GM19099 (cell line): ENCODE measurements around the gene GALNTL6.

Experiments
- POLR2A ChIP-seq: IDR thresholded peaks from 3 replicates; pipeline ENCODE4 v1.6.1; 2011; ENCODE audit warnings: low read depth; ENCODE audit not compliant: insufficient read length; ENCODE audit errors: extremely low read depth

Gene GALNTL6

DNA sequence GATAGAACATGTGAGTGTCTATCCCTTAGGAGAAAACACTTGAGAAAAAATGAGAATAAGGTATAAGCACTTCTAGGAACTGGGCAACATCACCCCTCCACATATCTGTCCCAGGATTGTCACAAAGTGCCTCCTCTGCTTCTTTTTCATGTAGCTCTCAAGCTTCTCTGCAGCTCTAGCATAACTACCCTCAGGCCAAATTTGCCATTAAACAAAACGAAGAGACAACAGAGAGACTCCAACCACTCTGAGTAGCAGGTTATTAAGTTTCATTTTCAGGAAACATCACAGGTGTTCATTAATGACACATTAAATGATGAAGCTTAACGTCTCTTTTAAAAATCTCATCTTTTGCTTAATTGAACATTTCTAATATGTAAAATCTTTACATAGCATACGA is 580.0 kb downstream of the GALNTL6 start:
- no peak for TF ChIP-seq POLR2A

DNA sequence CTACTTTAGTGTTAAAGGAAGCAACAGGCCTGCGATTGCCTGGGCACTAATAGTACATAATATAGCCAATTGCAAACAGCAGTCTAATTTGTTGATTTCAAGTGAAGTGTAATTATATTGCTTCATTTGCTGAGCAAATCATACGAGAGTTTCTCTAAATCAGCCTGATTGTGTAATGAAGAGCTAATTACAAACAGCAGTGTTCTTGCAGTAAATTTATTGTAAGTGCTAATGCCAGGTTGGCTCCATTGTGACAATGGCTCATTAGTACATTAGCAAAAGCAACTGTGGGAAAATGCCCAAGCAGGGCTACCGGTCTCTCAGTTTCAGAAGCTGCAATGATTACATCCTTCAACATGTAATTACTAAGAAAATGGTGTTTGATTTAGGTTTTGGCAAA is 591.5 kb downstream of the GALNTL6 start:
- no peak for TF ChIP-seq POLR2A

DNA sequence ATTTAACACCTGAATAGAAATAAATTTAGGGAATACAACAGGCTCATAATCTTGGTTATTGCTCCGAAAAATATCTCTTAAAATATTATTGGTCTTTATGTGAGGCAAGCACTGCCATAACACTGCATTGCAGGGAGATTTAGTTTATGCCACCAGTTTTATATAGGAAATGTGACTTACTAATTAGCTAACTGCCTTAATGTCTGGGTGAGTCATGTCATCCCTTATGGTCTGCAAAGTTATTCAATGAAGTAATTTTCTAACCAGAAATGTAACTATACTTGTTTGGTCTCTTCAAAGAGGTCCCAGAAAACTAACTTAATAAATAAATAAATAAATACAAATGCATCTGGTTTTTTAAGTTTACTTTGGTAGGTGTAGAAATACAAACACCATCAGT is 597.2 kb downstream of the GALNTL6 start:
- no peak for TF ChIP-seq POLR2A

DNA sequence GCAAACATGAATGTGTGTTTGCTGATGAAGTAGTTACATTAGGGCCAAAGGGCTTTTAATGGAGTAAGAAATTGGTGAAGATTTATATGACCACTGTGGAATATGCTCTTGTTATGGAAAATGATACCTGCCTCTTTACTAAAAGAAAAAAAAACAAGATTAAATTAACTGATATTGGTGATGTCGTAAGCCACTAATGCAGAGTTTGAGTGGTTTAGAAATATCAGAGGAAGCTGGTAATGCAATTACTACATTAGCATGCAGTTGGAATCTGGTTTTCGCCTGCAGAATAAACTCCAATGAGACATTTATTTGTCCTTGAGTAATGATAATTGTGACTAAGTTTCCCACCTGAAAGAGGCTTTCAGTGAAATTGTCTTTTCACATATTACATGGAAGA is 597.9 kb downstream of the GALNTL6 start:
- TF ChIP-seq POLR2A: no peak

DNA sequence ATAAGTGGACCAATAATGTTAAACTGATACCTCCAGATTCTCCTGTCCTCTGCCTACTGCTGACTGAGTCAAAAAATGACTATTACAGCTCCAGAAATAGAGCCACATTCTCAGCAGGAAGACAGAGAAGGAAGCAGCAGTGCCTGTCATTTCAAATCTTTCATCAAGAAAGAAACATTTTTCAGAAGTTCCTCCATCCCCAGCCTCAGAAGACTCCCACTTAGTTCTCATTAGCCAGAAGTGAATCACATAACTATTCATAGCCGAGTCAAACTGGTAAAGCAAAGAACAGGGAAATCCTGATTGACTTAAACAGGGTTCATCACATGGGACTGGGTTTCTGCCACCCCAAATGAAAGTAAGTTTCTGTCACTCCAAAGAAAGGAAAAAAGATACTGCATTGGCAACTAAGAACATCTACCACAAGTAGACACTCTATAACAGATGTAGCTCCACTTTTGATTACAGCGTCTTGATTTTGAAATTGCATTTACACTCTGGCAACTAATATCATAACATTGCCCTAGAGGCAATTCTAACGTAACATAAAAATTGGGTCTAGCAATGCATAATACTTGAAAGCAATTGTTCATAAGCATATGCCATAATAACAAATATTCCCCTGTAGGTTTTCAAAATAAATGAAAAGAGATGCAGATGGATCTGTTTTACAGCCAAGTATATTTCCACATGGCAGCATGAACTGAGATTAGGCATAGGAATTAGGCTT is 599.8 kb downstream of the GALNTL6 start:
- TF ChIP-seq POLR2A: no peak

DNA sequence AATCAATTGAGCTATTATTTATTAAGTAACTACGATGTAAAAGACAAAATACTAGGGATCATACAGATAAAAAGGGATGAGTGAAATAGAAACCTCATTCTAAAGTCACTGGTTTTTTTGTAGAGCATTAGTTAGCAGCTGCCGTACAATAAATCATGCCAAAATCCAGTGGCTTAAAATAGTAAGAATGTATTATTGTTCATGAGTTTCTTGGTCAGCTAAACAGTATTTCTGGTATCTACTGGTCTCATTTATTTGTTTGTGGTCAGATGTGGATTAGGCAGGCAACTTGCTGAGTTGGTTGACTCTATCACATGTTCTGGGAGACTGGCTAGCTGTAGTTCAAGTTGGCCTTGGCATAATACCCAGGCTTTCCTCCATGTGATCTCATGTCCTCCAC is 667.3 kb downstream of the GALNTL6 start:
- TF ChIP-seq POLR2A: no peak

DNA sequence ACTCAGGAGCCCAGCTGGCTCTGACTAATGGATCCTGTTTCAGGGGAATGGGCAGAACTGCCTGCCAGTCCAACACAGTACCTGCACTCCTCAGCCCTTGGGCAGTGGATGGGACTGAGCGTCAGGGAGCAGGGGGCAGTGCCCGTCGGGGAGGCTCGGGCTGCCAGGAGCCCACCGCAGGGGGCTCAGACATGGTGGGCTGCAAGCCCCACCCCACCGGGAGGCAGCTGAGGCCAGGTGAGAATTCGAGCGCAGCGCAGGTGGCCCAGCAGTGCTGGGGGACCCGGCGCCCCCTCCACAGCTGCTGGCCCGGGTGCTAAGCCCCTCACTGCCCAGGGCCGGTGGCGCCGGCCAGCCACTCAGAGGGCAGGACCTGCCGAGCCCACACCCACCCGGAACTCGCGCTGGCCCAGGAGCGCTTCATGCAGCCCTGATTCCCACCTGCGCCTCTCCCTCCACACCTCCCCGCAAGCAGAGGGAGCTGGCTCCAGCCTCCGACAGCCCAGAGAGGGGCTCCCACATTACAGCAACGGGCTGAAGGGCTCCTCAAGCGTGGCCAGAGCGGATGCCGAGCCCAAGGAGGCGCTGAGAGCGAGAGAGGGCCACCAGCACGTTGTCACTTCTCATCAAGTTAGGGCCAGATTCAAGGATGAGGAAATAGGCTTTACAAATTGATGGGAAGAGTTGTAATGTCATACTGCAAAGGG is 668.8 kb downstream of the GALNTL6 start:
- TF ChIP-seq POLR2A: no peak

DNA sequence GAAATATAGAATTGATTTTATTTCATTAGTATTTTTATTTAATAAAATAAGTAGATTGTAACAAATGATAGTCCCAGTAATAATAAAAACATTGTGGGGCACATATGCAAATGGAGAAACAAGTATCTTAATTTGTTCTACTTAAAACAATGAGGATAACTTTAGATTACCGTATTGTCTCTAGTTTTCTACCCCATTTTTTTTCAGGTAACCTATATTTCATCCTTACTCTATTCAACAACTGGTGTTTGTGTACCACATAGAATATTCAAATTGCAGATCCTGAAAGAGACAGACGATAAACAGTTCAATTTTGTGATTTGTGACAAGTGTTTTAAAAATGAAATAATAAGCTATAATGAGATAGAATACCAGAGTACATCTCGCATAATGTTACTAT is 671.8 kb downstream of the GALNTL6 start:
- TF ChIP-seq POLR2A: no peak

DNA sequence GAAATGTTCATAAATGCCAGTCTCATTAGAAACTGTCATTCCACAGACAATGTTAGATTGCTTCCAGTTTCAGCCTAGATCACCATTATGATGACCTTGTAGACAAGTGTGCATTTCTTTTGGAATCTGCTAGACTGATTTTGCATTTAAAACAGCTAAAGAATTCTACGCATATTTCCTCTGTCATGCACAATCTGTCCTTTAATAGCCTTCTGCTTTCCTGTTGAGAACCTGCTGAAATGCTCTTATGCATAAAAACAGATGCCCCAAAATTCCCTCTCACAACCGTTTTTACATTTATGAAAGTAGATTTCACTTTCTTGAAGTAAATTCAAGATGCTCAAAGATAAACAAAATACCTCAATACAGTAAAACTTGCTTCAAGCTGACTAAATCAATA is 673.3 kb downstream of the GALNTL6 start:
- no peak for TF ChIP-seq POLR2A

DNA sequence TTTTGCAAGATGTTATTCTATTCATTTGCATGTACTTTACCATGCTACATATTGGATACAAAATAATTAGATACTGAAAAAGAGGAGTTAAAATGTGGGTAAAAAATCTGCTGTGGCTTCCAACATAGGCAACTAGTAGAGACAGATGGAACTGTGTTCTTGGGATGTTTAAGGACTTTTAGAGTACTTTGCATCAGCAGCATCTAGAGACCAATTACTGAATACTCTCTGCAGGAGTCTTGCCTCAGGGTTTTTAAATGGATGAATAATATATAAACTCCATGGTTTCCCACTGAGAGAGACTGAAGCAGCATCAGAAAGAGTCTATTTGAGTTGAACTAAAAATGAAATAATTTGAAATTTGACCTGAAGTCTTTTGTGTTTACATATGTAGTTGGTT is 676.7 kb downstream of the GALNTL6 start:
- TF ChIP-seq POLR2A: no peak

DNA sequence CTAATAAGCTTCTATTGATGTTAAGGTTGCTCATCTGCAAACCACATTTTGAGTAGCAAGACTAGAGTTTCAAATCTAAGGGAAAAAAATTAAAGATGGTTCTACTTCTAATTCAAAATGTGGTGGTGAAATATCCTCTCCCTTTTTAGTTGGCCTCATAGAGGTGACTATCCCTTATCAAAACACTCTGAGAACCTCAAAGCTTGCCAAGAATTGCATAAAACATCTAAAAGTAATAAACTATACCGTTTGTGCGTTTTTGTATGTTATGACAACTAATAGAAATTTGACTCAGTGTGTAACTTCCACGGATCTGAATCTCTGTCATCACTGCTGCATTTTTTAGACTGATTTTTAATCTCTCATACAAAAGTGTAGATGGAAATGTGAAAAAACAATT is 682.6 kb downstream of the GALNTL6 start:
- TF ChIP-seq POLR2A: no peak

DNA sequence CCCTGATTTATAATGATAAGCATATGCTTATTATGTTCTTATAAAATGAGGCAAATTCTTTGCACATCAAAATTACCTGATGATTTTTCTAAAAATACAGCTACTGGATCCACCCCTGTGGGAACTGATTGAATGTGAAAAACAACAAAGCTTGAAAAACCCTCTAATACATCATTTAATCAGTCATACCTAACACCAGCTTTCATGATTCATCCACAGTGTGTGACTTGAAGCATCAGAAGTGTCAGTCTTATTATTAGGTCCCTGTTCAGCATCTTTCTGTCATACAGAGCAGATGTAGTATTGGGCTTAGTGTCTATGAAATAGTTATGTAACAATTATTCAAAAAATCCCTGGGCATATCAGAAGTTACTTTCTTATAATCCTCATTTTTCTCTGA is 684.1 kb downstream of the GALNTL6 start:
- TF ChIP-seq POLR2A: no peak

DNA sequence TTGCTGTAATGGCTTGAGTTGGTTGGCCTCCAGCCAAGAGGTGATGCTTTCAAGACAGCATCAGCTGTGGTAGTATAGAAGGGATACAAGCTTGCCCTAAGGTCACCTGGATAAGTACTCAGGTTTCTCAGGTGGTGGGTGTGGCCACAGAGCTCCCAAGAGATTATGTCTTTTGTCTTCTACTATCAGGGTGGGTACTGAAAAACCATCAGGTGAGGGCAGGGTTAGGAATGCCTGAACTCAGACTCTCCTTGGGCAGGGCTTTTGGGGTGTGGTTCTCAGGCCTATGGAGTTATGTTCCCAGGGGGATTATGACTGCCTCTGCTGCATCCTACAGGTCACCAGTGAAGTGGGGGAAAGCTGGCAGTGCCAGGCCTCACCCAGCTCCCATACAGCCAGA is 700.8 kb downstream of the GALNTL6 start:
- no peak for TF ChIP-seq POLR2A

DNA sequence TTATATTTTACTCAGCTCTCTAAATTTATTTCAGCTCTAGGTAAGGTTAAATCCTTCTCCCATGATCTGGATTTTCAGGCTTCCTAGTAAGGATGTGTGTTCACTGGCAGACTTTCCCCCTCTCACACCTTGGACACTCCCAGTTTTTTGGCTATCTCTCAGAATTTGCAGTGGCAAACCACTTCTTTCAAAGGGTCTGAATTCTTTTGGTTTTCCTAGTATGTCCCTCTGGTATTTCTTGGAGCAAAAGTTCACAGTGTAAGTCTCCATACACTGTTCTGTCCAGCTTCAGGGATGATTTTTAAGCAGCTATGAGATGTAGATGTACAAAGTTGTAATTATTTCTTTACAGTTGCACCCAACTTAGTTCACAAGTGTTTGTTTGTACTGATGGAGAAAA is 701.6 kb downstream of the GALNTL6 start:
- TF ChIP-seq POLR2A: no peak

DNA sequence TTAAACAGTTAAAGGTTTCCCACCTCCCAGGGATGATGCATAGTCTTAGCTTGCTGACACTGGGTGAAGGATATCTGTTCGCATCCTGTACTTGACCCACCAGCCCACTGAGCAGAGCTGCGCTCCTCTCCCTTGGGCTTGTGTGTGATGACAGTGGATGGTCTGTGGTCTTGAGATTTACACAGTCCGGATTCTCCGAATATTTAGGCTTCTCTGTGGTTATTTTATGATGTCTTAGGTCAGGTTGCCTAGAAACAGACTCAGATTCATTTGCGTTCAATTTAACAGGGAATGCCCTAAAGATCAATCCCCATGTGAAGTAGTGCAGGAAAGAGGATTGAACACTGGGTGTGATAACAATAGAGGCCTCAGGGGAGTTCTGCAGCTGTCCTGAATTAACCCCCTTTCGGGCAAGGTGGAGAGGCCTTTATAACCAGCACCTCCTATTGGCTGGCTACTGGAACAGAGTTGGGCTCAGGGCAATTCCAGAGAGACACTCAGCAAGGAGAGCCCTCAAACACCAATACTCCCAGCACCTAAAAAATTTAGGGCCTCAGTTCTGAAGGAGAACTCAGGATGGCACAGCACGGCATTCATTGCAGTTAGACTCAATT is 702.2 kb downstream of the GALNTL6 start:
- no peak for TF ChIP-seq POLR2A

DNA sequence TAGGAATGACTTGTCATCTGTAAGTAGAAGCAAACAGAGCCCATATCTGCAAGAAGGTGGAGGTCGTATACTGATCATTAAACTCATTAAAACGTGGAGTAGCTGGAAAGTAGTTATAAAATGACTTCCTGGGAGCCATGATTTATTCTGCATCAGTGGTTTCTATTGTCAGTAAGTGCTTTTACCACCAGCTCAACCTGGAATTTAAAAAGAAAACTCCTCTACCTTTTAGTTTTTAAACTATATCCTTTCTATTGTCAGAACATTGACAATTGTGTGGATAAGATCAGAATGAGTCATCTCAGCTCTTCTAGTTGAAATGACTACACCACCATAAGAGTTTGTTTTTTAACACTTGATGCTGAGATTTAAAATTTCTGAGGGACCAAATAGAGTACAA is 704.2 kb downstream of the GALNTL6 start:
- TF ChIP-seq POLR2A: no peak
